Measurements from ENCODE around the gene TECR.
"Not testable (repeated sequence)": the region's sequence is repeated elsewhere in the genome, so short reads cannot be mapped to it uniquely, and the experiment has no call there.

Gene TECR

GRCh38 chr19:14599548-14600147 lies 70.3 kb downstream of the TECR start:
- no peak for DNase-seq

- no peak for DNase-seq
These were observed 74.6 kb downstream of the TECR start for GRCh38 chr19:14603990-14604387.

GRCh38 chr19:14606627-14607026 lies 77.2 kb downstream of the TECR start:
- no peak for DNase-seq

GRCh38 chr19:14611051-14611450 lies 81.7 kb downstream of the TECR start:
- no peak for DNase-seq

GRCh38 chr19:14612242-14612641 lies 82.8 kb downstream of the TECR start:
- not testable (repeated sequence) for DNase-seq

- DNase-seq: no peak
These were observed 83.3 kb downstream of the TECR start for GRCh38 chr19:14612657-14613056.

GRCh38 chr19:14613399-14614098 lies 84.2 kb downstream of the TECR start:
- not testable (repeated sequence) for DNase-seq

- no peak for DNase-seq
These were observed 84.7 kb downstream of the TECR start for GRCh38 chr19:14614099-14614412.
